OCI-LY1 (cell line): ENCODE measurements around the gene SERPIND1.

ENCODE experiments used
- EZH2 ChIP-seq: fragments of 200-600 bp; sonication (generic), shearing (Covaris generic); IDR thresholded peaks from 2 replicates; pipeline ENCODE4 v1.8.0; 2017; ENCODE audit warnings: borderline replicate concordance, mixed run types, mild to moderate bottlenecking, antibody characterized with exemption, low read length, moderate library complexity, mixed read lengths
- TF ChIP-seq, protein P1 (sequence below): fragments of 200-600 bp; sonication (generic), shearing (Covaris generic); IDR thresholded peaks from 2 replicates; pipeline ENCODE4 v1.5.1; 2017; ENCODE audit warnings: mild to moderate bottlenecking, antibody characterized with exemption, low read length, moderate library complexity, mixed read lengths

GRCh38 chr22:20750461-20751184 is 23.3 kb upstream of the SERPIND1 start:
- TF ChIP-seq, protein P1, sequence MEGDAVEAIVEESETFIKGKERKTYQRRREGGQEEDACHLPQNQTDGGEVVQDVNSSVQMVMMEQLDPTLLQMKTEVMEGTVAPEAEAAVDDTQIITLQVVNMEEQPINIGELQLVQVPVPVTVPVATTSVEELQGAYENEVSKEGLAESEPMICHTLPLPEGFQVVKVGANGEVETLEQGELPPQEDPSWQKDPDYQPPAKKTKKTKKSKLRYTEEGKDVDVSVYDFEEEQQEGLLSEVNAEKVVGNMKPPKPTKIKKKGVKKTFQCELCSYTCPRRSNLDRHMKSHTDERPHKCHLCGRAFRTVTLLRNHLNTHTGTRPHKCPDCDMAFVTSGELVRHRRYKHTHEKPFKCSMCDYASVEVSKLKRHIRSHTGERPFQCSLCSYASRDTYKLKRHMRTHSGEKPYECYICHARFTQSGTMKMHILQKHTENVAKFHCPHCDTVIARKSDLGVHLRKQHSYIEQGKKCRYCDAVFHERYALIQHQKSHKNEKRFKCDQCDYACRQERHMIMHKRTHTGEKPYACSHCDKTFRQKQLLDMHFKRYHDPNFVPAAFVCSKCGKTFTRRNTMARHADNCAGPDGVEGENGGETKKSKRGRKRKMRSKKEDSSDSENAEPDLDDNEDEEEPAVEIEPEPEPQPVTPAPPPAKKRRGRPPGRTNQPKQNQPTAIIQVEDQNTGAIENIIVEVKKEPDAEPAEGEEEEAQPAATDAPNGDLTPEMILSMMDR = no peak
- no peak for TF ChIP-seq EZH2
